HG03558 (cell line): ENCODE measurements around the gene CTSD.

Experiments used
- ATAC-seq: cut with Tn5 transposase; IDR thresholded peaks from one replicate; pipeline ENCODE4 v1.9.1; 2021; ENCODE audit warnings: moderate number of reproducible peaks; ENCODE audit not compliant: unreplicated experiment; ENCODE audit errors: extremely low read depth

Gene CTSD

DNA sequence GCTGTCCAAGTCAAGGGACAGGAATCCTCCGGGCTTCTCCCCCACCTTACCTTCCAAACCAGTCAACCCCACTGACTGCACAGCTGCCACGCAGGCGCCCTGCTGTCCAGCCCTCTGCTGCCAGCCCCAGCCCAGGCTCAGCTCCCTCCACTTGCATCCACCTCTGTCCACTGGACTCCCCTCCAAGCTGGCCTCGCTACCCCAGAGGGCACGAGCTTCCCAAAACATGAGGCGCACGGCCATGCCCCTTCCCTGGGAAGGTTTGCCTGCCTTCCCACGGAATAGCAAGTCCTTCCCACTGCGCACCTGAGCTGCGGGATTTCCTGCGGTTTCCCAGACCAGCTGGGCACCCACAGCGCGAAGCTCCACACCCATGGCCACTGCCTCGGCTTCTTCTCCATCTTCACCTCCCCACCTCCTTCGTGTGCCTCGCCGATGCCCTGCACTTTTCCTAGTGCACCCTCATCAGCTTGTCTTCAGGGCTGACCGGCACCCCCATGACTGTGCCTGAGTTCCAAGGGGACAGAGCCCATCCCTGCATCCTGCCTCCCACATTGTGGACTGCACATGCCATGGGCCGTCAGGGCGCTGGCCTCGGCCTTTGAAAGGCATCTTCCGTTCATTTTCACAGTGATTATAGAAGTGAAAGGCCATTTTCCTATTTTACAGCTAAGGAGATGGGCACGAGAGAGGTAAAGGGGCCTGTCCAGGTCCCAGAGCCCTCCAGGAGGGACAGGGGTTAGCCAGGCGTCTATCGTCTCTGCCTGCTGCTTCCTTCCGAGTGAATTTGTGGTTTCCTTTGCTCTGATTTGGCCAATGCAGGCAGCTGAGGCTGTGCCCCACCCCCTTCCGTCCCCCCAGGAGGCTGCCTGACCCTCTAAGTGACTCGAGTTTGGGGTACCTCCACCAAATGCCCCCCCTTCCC lies 29.7 kb downstream of the CTSD start:
- no peak for ATAC-seq

DNA sequence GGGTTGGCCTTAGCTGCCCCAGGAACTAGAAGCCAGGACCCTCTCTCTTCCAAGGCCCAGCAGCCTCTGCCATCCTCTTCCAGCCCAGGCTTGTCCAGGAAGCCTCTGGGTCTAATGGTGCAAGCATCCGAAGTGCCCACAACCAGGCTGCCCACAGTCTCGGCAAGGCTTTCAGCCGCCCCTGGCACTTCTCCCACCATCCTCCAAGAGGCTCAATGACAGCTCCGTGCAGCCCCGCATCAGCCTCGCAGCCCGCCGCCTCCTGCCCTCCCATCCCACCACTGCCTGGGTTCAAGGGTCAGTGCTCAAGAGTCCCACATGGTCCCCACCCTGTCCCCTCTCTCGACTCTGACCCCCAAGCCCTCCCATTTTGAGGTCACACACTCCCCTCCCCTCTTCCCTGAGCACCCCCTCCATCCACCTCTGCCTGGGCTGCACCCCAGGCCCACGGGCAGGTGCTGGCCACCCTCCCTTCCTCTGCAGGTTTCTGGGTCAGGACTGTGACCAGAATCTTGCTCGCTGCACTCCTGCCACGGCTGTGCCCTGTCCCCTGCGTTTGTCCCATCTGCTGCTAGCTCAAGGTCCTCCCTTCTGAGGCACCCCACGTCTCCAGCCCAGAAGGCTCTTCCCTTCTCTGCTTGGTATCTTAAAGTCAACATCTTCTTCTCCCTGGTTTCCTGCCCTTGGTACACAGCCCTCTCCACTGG lies 30.6 kb downstream of the CTSD start:
- no peak for ATAC-seq

GRCh38 chr11:1732418-1733008 lies 31.2 kb downstream of the CTSD start:
- ATAC-seq: no peak

DNA sequence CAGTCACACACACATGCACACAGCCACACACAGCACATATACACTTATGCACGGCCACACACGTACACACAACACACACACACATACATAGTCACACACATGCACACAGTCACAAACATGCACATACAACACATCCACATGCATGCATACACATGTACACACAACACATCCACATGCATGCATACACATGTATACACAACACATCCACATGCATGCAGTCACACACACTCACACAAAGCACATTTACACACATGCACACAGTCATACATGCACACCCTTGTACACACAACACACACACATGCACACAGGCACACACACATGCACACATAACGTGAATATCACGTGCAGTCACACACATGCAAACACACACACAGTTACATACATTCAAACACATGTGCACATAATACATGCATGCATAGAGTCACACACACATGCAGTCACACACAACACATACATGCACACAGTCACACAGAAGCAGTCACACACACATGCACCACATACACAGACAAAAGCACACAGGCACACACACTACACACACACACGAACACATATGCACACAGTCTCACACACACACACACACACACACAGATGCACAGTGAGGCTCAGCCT lies 32.2 kb downstream of the CTSD start:
- no peak for ATAC-seq

- no peak for ATAC-seq
Measured at GRCh38 chr11:1730059-1730629, 33.6 kb downstream of the CTSD start.

- no peak for ATAC-seq
Measured at GRCh38 chr11:1729692-1730011, 34.1 kb downstream of the CTSD start.

- no peak for ATAC-seq
Measured at GRCh38 chr11:1728931-1729691, 34.6 kb downstream of the CTSD start.

- ATAC-seq: no peak
Measured at GRCh38 chr11:1728301-1728700, 35.4 kb downstream of the CTSD start.

- ATAC-seq: no peak
Measured at GRCh38 chr11:1727861-1728260, 35.9 kb downstream of the CTSD start.

GRCh38 chr11:1727096-1727690 lies 36.5 kb downstream of the CTSD start:
- ATAC-seq: no peak

GRCh38 chr11:1719781-1720180 lies 43.9 kb downstream of the CTSD start:
- ATAC-seq: no peak

DNA sequence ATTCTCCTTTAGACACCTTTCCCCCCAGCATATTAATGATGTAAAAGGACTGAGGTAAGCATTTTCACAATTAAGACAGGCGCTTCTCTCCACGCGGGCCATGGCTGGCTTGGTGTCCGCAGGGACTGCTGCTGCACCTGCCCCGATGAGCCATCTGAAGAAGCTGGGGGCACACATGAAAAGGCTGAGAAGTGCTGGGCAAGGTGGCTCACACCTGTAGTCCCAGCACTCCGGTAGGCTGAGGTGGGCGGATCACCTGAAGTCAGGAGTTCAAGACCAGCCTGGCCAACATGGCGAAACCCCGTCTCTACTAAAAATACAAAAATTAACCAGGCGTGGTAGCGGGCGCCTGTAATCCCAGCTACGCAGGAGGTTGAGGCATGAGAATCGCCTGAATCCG lies 45.4 kb downstream of the CTSD start:
- no peak for ATAC-seq

DNA sequence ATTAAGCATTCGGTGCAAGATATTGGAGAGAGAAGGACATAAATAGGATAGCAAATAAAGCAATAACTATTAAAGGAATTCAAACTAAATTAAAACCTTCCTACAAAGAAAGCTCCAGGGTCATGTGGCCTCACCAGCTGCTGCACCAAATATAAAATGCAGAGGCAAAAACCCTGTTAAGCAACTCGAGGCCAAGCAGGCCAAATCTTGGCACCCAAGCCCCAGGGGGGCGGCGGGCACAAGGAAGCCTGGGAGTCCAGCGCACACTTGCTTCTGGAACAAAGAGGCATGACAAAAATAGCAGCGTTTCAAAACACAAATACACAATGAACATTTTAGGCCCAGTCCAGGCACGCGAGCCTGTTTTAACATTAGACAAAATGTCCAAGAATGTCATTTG lies 46.0 kb downstream of the CTSD start:
- ATAC-seq: no peak

GRCh38 chr11:1714908-1715885 lies 48.5 kb downstream of the CTSD start:
- no peak for ATAC-seq

- no peak for ATAC-seq
Measured at GRCh38 chr11:1708716-1709115, 55.0 kb downstream of the CTSD start.

- no peak for ATAC-seq
Measured at GRCh38 chr11:1707751-1708150, 56.0 kb downstream of the CTSD start.

GRCh38 chr11:1706634-1707400 lies 56.9 kb downstream of the CTSD start:
- no peak for ATAC-seq
